Body of pancreas (tissue), 4 donors: Measurements from ENCODE around the gene ERG. TPM values are rescaled to one million over a fixed set of nuclear protein-coding genes. Genes with fewer than 3 reads are reported as not detected.

Experiments used
- ATAC-seq: fragments of 150-250 bp; one replicate; pipeline ENCODE4 v1.9.1; 2016
- DNase-seq, 4 donors: peaks; one replicate each; pipeline ENCODE4 v3.0.0-alpha.2; 2019
- H3K27ac ChIP-seq, 4 donors: fragments of 200-600 bp; sonication (generic); 1 replicate in 3 of 4; 2 replicates in 1 of 4; pipeline versions ENCODE4 v1.5.1 to v1.6.1; 2016 to 2019; ENCODE audit warnings: mild to moderate bottlenecking in 1 of 4, mixed read lengths in 1 of 4, moderate library complexity in 1 of 4
- H3K27me3 ChIP-seq, 2 donors: fragments of 200-600 bp; sonication (generic); one replicate each; pipeline ENCODE4 v1.6.0; 2016; ENCODE audit warnings: mild to moderate bottlenecking in 1 of 2
- H3K36me3 ChIP-seq, 2 donors: fragments of 200-600 bp; sonication (generic); replicated peaks in 1 of 2; 2 replicates each; pipeline ENCODE4 v1.5.1; 2016; ENCODE audit warnings: low read depth in 2 of 2; ENCODE audit not compliant: insufficient read depth in 1 of 2
- H3K4me1 ChIP-seq: fragments of 200-600 bp; sonication (generic); one replicate; pipeline ENCODE4 v1.6.0; 2016
- H3K4me3 ChIP-seq, 2 donors: fragments of 200-600 bp; sonication (generic); 1 replicate in 1 of 2; 2 replicates in 1 of 2; pipeline ENCODE4 v1.5.1; 2016 to 2019
- H3K9me3 ChIP-seq, 3 donors: fragments of 200-600 bp; sonication (generic); 1 replicate in 2 of 3; 2 replicates in 1 of 3; pipeline ENCODE4 v1.5.1; 2016
- POLR2A ChIP-seq, 3 donors: fragments of 450-650 bp; IDR thresholded peaks; one replicate each; pipeline ENCODE4 v1.6.1; 2016; ENCODE audit warnings: antibody characterized with exemption in 3 of 3, mild to moderate bottlenecking in 2 of 3
- WGBS, 2 donors: methylation state at CpG; one replicate each; pipeline ENCODE4 v1.1.5; 2017; 5-methylcytosine and 5-hydroxymethylcytosine counted together
- intact Hi-C: fragments of 100-400 bp; cut with DNase I; formaldehyde crosslinking; loops from one replicate; pipeline ENCODE4 v1.15.1; 2023
- total RNA-seq, 2 donors: library from RNA; depleted of rRNA; stranded (reverse); fragments of >200 nt; gene quantifications; one replicate each; pipeline ENCODE4 v1.1.0, GENCODE V29; 2016
- TF ChIP-seq, protein P1 (sequence below), 7 experiments: fragments of 450-650 bp in 4 of 7; fragments of 200-600 bp in 3 of 7; sonication (generic) in 3 of 7; IDR thresholded peaks; one replicate each; pipeline ENCODE4 v1.5.1; 2016 to 2019; ENCODE audit warnings: antibody characterized with exemption in 7 of 7

The ERG gene
- total RNA-seq, 2 donors from 2014 or later = 4.2 to 7.3 TPM

DNA sequence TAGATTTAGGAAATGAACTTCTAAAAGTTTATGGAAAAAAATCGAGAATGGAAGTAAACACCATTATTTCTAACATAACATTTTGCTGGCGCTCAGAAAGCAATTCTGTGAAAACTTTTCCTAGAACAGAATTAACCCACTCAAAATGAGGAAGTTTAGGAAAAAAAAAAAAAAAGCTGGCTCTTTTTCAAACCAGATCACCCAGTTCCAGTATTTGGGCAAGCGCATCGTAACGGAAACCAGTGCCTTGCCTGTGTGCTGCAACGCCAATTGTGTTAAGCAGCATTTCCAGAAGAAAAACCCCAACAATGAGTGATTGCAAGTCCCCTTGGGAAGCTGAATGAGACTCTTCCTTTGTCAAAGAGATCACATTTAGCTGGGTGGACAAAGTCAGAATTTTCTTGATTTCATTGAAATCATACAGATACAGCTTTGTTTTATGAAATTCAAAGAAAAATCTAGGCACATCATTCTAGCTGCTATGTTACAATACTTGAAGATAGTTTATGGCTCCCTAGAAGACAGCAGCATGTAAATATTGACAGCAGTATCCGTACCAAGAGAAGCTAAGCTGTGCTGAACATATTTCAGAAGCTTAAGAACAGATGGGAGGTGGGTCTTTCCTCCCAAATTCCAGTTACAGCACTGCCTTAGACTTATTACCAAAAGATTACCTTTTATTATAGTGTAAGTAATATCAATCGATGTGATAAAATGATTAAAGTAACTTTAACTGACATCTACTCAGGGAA is 113.4 kb downstream of the ERG start:
- Histone ChIP-seq H3K36me3 (no peaks in the 10 kb centered on the region), H3K4me1 (no peaks in the 10 kb centered on the region), H3K9me3 (no peaks in the 10 kb centered on the region), H3K4me3 (no peak overlapping the region), H3K27me3 (no peaks in the 10 kb centered on the region), H3K27ac (no peak overlapping the region)
- DNase-seq (peak in 1 of 4 donors; percentile 33), ATAC-seq (no peak)
- intact Hi-C loops = no loop called here
- TF ChIP-seq, protein P1, sequence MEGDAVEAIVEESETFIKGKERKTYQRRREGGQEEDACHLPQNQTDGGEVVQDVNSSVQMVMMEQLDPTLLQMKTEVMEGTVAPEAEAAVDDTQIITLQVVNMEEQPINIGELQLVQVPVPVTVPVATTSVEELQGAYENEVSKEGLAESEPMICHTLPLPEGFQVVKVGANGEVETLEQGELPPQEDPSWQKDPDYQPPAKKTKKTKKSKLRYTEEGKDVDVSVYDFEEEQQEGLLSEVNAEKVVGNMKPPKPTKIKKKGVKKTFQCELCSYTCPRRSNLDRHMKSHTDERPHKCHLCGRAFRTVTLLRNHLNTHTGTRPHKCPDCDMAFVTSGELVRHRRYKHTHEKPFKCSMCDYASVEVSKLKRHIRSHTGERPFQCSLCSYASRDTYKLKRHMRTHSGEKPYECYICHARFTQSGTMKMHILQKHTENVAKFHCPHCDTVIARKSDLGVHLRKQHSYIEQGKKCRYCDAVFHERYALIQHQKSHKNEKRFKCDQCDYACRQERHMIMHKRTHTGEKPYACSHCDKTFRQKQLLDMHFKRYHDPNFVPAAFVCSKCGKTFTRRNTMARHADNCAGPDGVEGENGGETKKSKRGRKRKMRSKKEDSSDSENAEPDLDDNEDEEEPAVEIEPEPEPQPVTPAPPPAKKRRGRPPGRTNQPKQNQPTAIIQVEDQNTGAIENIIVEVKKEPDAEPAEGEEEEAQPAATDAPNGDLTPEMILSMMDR (IDR thresholded peaks at IDR 0.05) = no peak
- TF ChIP-seq POLR2A (IDR thresholded peaks at IDR 0.05) = no peak
- 50 to 52% methylated on average over 8 of the region's 8 CpGs for WGBS, 2 donors

DNA sequence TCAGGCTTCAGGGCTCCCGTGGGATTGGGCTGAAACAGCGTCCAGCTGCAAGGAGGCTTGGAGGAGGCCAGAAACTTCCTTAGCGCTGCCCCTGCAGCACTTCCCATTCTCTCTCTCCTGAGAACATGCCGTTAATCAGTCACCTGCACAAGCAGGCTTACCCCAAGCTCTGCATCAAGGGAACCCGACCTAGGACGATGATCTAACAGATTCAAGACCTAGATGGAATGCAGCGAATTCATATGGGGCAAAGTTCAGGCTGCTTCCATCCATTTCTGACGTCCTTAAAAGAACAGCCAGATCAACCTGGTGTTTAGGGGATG is 114.1 kb downstream of the ERG start:
- no peak overlapping the region for H3K27ac ChIP-seq
- no peak overlapping the region for H3K4me3 ChIP-seq
- intact Hi-C loops = no loop called here
- DNase-seq (no peak), ATAC-seq (no peak)
- H3K4me1 ChIP-seq = no peaks in the 10 kb centered on the region
- H3K27me3 ChIP-seq = no peaks in the 10 kb centered on the region
- no peak for TF ChIP-seq POLR2A (IDR thresholded peaks at IDR 0.05)
- TF ChIP-seq, protein P1 (IDR thresholded peaks at IDR 0.05) = no peak
- H3K9me3 ChIP-seq = no peaks in the 10 kb centered on the region
- WGBS, 2 donors = 22 to 33% methylated on average over 8 of the region's 8 CpGs
- H3K36me3 ChIP-seq = no peaks in the 10 kb centered on the region

DNA sequence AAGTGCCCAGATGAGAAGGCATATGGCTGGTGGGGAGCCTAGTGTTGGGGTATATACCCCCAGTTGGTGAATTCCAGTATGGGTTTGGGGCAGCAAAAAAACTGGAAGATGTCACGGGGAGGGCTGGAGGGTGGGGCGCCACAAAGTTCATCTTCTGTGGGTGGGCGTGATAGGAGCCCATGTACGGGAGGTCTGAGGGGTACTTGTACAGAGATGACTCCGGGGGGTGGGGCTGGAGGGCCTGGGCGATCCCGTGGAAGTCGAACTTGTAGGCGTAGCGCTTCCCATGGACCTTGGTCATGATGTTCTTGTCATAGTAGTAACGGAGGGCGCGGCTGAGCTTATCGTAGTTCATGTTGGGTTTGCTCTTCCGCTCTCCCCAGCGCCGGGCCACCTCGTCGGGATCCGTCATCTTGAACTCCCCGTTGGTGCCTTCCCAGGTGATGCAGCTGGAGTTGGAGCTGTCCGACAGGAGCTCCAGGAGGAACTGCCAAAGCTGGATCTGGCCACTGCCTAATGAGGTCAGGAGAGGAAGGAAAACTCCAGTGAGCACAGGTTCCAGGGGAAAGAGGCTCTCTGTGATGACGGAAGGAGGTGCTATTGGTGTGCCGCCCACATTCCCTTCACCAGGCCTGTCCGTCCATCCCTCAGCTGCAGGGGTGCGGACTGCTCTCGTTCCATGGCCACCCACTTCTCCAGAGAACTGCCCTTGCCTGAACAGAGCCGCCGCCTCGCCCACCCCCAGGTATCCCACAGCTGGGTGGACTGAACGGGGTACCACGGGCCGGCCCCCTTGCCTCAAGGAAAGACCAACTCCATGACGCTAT is 114.7 kb downstream of the ERG start:
- Histone ChIP-seq H3K27me3 (peaks cover 0 to 3% of the 10 kb centered on the region in 2 donors), H3K4me3 (no peak overlapping the region), H3K27ac (no peak overlapping the region), H3K4me1 (no peaks in the 10 kb centered on the region), H3K9me3 (no peaks in the 10 kb centered on the region), H3K36me3 (no peaks in the 10 kb centered on the region)
- no peak for DNase-seq
- TF ChIP-seq POLR2A (IDR thresholded peaks at IDR 0.05) = no peak
- TF ChIP-seq, protein P1 (IDR thresholded peaks at IDR 0.05) = no peak
- WGBS, 2 donors = 68 to 70% methylated on average over 17 to 34 of the region's 34 CpGs
- no peak for ATAC-seq
- intact Hi-C loops = no loop called here

DNA sequence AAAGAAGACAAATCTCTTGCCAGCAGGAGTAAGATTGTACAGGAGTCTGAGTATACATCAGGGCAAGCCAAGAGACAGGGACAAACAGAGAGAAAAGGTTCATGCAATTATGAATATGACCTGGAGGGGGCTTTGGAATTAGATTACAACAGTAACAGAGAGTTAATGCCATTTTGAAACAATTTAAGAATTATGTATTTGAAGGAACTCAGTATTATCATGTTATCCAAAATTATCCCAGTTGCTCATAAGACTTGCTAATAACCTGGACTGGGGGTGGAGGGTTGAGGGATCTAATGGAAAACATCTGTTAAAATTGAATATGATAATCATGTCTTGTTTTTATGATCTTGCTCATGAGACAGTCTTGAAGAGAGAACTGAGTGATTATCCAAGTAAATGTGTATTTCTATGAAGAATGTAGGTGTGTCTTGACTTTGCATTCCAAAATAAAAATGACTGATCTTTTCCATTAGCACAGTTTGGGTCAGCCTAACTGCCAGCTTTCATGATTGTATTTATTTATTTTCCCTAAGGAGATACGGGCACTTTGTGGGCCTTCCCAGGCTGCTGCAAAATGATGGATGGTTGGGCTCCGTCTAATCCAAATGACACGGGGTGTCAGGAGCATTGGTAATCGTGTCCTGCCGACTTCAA is 117.7 kb downstream of the ERG start:
- H3K9me3 ChIP-seq = no peaks in the 10 kb centered on the region
- TF ChIP-seq, protein P1 (IDR thresholded peaks at IDR 0.05) = no peak
- no peak for TF ChIP-seq POLR2A (IDR thresholded peaks at IDR 0.05)
- no peak overlapping the region for H3K4me3 ChIP-seq
- no peak for ATAC-seq
- peaks cover 0 to 3% of the 10 kb centered on the region in 2 donors for H3K27me3 ChIP-seq
- H3K4me1 ChIP-seq = no peaks in the 10 kb centered on the region
- no peak overlapping the region for H3K27ac ChIP-seq
- no peak for DNase-seq
- intact Hi-C loops = no loop called here
- H3K36me3 ChIP-seq = no peaks in the 10 kb centered on the region
- WGBS, 2 donors = 54 to 58% methylated on average over 5 of the region's 5 CpGs
